Caco-2 (cell line): ENCODE results near the gene NLK. TPM values are rescaled to one million over a fixed set of nuclear protein-coding genes. Genes with fewer than 3 reads are reported as not detected.
"Not testable (repeated sequence)": the region's sequence is repeated elsewhere in the genome, so short reads cannot be mapped to it uniquely, and the experiment has no call there.

Experiments used
- BruUV-seq: library from RNA; stranded (reverse); fragments of 400-500 nt; replicated peaks from 2 replicates; lab custom pipeline; 2021; lab: Mats Ljungman, UMichigan
- CTCF ChIA-PET: fragments of 300-600 bp; sonication (Branson Sonifier 250); formaldehyde crosslinking; loops from one replicate; lab custom pipeline; 2022; ENCODE audit warnings: antibody characterized with exemption; lab: Charles Lee
- POLR2A ChIA-PET: fragments of 300-600 bp; sonication (Branson Sonifier 250); formaldehyde crosslinking; loops from one replicate; lab custom pipeline; 2022; ENCODE audit warnings: antibody characterized with exemption; lab: Charles Lee
- DNase-seq, 2 experiments: peaks; one replicate each; pipeline versions ENCODE4 v3.0.0 to v3.0.0-alpha.2; 2020 to 2022
- H3K27me3 ChIP-seq: replicated peaks from 2 replicates; pipeline ENCODE4 v1.6.0; 2011; ENCODE audit warnings: low read length; ENCODE audit not compliant: control insufficient read depth, insufficient read depth
- H3K36me3 ChIP-seq: 2 replicates; pipeline ENCODE4 v1.5.1; 2011; ENCODE audit warnings: low read length; ENCODE audit not compliant: control insufficient read depth, insufficient read depth
- H3K4me1 ChIP-seq: fragments of 250-450 bp; sonication (Bioruptor Pico); 2 replicates; pipeline ENCODE4 v1.5.1; 2020; ENCODE audit warnings: mild to moderate bottlenecking
- H3K4me3 ChIP-seq: 2 replicates; pipeline ENCODE4 v1.5.1; 2011; ENCODE audit warnings: low read depth, mild to moderate bottlenecking, control low read depth, low read length
- H3K9me3 ChIP-seq: fragments of 250-450 bp; sonication (Bioruptor Pico); 2 replicates; pipeline ENCODE4 v1.5.1; 2020; ENCODE audit warnings: mild to moderate bottlenecking, moderate library complexity
- H3K27ac Mint-ChIP-seq: one replicate; pipeline ENCODE4 v1.8.0; 2022; ENCODE audit warnings: mixed read lengths; ENCODE audit not compliant: unreplicated experiment
- H3K27me3 Mint-ChIP-seq: one replicate; pipeline ENCODE4 v1.8.0; 2022; ENCODE audit warnings: mixed read lengths; ENCODE audit not compliant: insufficient read depth, unreplicated experiment
- H3K36me3 Mint-ChIP-seq: one replicate; pipeline ENCODE4 v1.8.0; 2022; ENCODE audit warnings: mild to moderate bottlenecking, mixed read lengths; ENCODE audit not compliant: insufficient read depth, unreplicated experiment
- H3K4me1 Mint-ChIP-seq: one replicate; pipeline ENCODE4 v1.8.0; 2022; ENCODE audit warnings: low read depth, mixed read lengths; ENCODE audit not compliant: unreplicated experiment
- H3K4me3 Mint-ChIP-seq: one replicate; pipeline ENCODE4 v1.8.0; 2022; ENCODE audit warnings: mild to moderate bottlenecking, moderate library complexity, mixed read lengths; ENCODE audit not compliant: unreplicated experiment
- H3K9me3 Mint-ChIP-seq: one replicate; pipeline ENCODE4 v1.8.0; 2022; ENCODE audit warnings: mixed read lengths; ENCODE audit not compliant: unreplicated experiment
- intact Hi-C: fragments of 100-400 bp; cut with micrococcal nuclease; formaldehyde crosslinking; loops from one replicate; pipeline ENCODE4 v1.10.0; 2022; ENCODE audit not compliant: unreplicated experiment
- total RNA-seq: library from RNA; stranded (reverse); gene quantifications from 2 replicates; pipeline ENCODE4 v1.2.3, GENCODE V29; 2022
- TF ChIP-seq, protein P1 (sequence below), 2 experiments: fragments of 200-600 bp in 1 of 2; IDR thresholded peaks; 1 replicate in 1 of 2; 2 replicates in 1 of 2; pipeline versions ENCODE4 v1.5.1 to v1.8.0; 2011 to 2022; ENCODE audit warnings: antibody characterized with exemption in 1 of 2, control low read depth in 1 of 2, inconsistent platforms in 1 of 2, low read depth in 1 of 2, low read length in 1 of 2, mild to moderate bottlenecking in 1 of 2, moderate library complexity in 1 of 2; ENCODE audit not compliant: insufficient read depth in 1 of 2, severe bottlenecking in 1 of 2, unreplicated experiment in 1 of 2

NLK gene
- total RNA-seq, 1 experiment from 2014 or later: 87.3 TPM

DNA sequence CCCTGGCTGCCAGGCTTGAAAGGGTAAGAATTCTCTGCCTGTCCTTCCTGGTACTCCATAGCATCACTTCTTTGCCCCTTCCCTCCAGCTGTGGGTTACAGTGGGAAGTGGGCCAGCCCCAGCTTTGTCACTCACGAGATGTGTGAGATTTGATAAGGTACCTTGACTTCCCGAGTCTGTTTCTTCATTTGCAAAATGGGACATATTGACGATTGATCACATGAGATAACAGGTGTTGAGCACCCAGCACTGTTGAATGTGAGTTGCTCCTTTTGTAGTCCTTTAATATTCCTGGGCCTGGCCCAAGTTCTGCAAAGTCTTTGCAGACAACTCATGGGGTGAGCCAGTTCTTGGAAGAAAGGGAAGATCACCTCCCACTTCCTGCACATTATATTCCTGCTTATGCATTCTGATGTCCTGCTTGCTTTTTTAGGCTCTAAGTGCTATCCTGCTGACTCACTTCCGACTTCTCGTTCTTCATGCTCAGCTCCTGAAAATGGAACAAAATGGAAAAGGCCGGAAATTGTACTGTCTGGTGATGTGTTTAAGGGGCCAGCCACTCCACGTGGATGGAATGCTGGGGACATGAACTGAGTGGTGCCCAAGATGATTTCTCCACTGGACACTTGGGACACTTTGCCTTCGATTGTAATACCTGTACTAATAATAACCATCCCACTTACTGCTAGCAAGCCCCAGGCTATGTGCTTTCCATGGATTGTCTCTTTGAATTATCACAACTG lies 8.3 kb upstream of the NLK start:
- Mint-ChIP-seq H3K4me1 (no peaks in the 10 kb centered on the region), H3K27ac (no peak overlapping the region)

DNA sequence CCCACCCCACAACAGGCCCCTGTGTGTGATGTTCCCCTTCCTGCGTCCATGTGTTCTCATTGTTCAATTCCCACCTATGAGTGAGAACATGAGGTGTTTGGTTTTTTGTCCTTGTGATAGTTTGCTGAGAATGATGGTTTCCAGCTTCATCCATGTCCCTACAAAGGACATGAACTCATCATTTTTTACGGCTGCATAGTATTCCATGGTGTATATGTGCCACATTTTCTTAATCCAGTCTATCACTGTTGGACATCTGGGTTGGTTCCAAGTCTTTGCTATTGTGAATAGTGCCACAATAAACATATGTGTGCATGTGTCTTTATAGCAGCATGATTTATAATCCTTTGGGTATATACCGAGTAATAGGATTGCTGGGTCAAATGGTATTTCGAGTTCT lies 7.0 kb upstream of the NLK start:
- H3K9me3 Mint-ChIP-seq, H3K4me1 ChIP-seq, H3K9me3 ChIP-seq, BruUV-seq, H3K27me3 Mint-ChIP-seq, H3K36me3 Mint-ChIP-seq, intact Hi-C loops, H3K36me3 ChIP-seq, DNase-seq, CTCF ChIA-PET, H3K4me1 Mint-ChIP-seq, H3K4me3 Mint-ChIP-seq, POLR2A ChIA-PET, H3K27ac Mint-ChIP-seq, H3K4me3 ChIP-seq, H3K27me3 ChIP-seq: not testable (repeated sequence)

More for the DNA sequence above, 8.3 kb upstream of the NLK start:
- no peaks in the 10 kb centered on the region for H3K9me3 Mint-ChIP-seq
- no TSS peak for BruUV-seq
- DNase-seq: no peak
- H3K9me3 ChIP-seq: peaks cover 6% of the 10 kb centered on the region; the same call in 1 of the 2 replicates
- intact Hi-C loops: no loop called here
- H3K4me3 Mint-ChIP-seq: no peak overlapping the region
- CTCF ChIA-PET: no interaction called here
- no peaks in the 10 kb centered on the region for H3K36me3 ChIP-seq
- H3K4me3 ChIP-seq: no peak overlapping the region
- H3K27me3 ChIP-seq: no peaks in the 10 kb centered on the region
- no peaks in the 10 kb centered on the region for H3K36me3 Mint-ChIP-seq
- TF ChIP-seq, protein P1, sequence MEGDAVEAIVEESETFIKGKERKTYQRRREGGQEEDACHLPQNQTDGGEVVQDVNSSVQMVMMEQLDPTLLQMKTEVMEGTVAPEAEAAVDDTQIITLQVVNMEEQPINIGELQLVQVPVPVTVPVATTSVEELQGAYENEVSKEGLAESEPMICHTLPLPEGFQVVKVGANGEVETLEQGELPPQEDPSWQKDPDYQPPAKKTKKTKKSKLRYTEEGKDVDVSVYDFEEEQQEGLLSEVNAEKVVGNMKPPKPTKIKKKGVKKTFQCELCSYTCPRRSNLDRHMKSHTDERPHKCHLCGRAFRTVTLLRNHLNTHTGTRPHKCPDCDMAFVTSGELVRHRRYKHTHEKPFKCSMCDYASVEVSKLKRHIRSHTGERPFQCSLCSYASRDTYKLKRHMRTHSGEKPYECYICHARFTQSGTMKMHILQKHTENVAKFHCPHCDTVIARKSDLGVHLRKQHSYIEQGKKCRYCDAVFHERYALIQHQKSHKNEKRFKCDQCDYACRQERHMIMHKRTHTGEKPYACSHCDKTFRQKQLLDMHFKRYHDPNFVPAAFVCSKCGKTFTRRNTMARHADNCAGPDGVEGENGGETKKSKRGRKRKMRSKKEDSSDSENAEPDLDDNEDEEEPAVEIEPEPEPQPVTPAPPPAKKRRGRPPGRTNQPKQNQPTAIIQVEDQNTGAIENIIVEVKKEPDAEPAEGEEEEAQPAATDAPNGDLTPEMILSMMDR (IDR thresholded peaks at IDR 0.05; ENCODE audit: insufficient read depth in 1 of 2, low read depth in 1 of 2, low read length in 1 of 2, severe bottlenecking in 1 of 2, unreplicated experiment in 1 of 2): no peak
- POLR2A ChIA-PET: no interaction called here
- no peaks in the 10 kb centered on the region for H3K27me3 Mint-ChIP-seq
- peaks cover 5% of the 10 kb centered on the region; the same call in 1 of the 2 replicates for H3K4me1 ChIP-seq

DNA sequence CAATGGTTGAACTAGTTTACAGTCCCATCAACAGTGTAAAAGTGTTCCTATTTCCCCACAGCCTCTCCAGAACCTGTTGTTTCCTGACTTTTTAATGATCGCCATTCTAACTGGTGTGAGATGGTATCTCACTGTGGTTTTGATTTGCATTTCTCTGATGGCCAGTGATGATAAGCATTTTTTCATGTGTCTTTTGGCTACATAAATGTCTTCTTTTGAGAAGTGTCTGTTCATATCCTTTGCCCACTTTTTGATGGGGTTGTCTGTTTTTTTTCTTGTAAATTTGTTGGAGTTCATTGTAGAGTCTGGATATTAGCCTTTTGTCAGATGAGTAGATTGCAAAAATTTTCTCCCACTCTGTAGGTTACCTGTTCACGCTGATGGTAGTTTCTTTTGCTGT lies 6.6 kb upstream of the NLK start:
- H3K4me1 Mint-ChIP-seq, BruUV-seq, POLR2A ChIA-PET, H3K4me3 ChIP-seq, H3K9me3 Mint-ChIP-seq, H3K27me3 ChIP-seq, H3K27ac Mint-ChIP-seq, H3K27me3 Mint-ChIP-seq, H3K9me3 ChIP-seq, DNase-seq, H3K36me3 ChIP-seq, intact Hi-C loops, H3K36me3 Mint-ChIP-seq, H3K4me1 ChIP-seq, H3K4me3 Mint-ChIP-seq, CTCF ChIA-PET: not testable (repeated sequence)

DNA sequence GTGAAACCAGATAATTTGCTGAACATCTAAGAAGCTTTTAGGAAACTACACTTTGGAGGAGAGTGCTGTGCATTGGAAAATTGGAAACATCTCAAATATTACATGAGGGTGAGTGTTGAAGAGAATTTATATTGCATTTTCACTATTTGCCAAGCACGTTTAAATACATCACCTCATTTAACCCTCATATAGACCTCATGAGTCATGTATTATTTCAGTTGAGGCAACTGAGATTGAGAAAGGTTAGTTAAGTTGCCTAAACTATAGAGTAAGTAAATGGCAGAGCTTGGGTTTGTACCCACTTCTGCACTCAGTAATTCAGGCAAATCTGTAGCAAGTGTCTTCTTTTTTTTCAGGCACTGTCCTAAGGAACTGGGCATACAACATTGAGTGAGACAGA lies 3.7 kb upstream of the NLK start:
- TF ChIP-seq, protein P1 (IDR thresholded peaks at IDR 0.05; ENCODE audit: insufficient read depth in 1 of 2, low read depth in 1 of 2, low read length in 1 of 2, severe bottlenecking in 1 of 2, unreplicated experiment in 1 of 2): no peak
- peak overlapping the region; percentile 99 for H3K4me3 Mint-ChIP-seq
- H3K9me3 Mint-ChIP-seq: no peaks in the 10 kb centered on the region
- peaks cover 5% of the 10 kb centered on the region; the same call in 1 of the 2 replicates for H3K36me3 ChIP-seq
- H3K27ac Mint-ChIP-seq: no peak overlapping the region
- H3K4me1 ChIP-seq: peaks cover 21% of the 10 kb centered on the region
- ChIA-PET CTCF (no interaction called here), POLR2A (no interaction called here)
- H3K27me3 Mint-ChIP-seq: no peaks in the 10 kb centered on the region
- DNase-seq: no peak
- H3K9me3 ChIP-seq: peaks cover 6% of the 10 kb centered on the region; the same call in 1 of the 2 replicates
- peaks cover 23% of the 10 kb centered on the region for H3K4me1 Mint-ChIP-seq
- H3K4me3 ChIP-seq: no peak overlapping the region
- peaks cover 24% of the 10 kb centered on the region for H3K36me3 Mint-ChIP-seq
- BruUV-seq: no TSS peak
- no peaks in the 10 kb centered on the region for H3K27me3 ChIP-seq
- intact Hi-C loops: no loop called here
